Measurements from ENCODE around the gene LIPC.
"Not testable (repeated sequence)": the region's sequence is repeated elsewhere in the genome, so short reads cannot be mapped to it uniquely, and the experiment has no call there.

Gene LIPC

GRCh38 chr15:58590926-58591325 is 159.1 kb downstream of the LIPC start:
- TF ChIP-seq POLR2A (IDR thresholded peaks at IDR 0.05; ENCODE audit: low read depth, low read length): no peak
- DNase-seq (ENCODE audit: insufficient read length, low spot score): no peak
- no peak for FAIRE-seq

GRCh38 chr15:58593870-58594269 is 162.1 kb downstream of the LIPC start:
- DNase-seq (ENCODE audit: insufficient read length, low spot score) (no peak), FAIRE-seq (no peak)

GRCh38 chr15:58594898-58595297 is 163.1 kb downstream of the LIPC start:
- DNase-seq (ENCODE audit: insufficient read length, low spot score): no peak
- no peak for TF ChIP-seq POLR2A (IDR thresholded peaks at IDR 0.05; ENCODE audit: low read depth, low read length)
- no peak for FAIRE-seq

More at GRCh38 chr15:58593870-58594269, 162.1 kb downstream of the LIPC start:
- no peak for TF ChIP-seq POLR2A (IDR thresholded peaks at IDR 0.05; ENCODE audit: low read depth, low read length)

- FAIRE-seq (no peak), DNase-seq (ENCODE audit: insufficient read length, low spot score) (no peak)
- no peak for TF ChIP-seq POLR2A (IDR thresholded peaks at IDR 0.05; ENCODE audit: low read depth, low read length)
Measured at GRCh38 chr15:58595516-58596263, 163.9 kb downstream of the LIPC start.

GRCh38 chr15:58597943-58598828 is 166.4 kb downstream of the LIPC start:
- no peak for TF ChIP-seq POLR2A (IDR thresholded peaks at IDR 0.05; ENCODE audit: low read depth, low read length)
- no peak for FAIRE-seq
- no peak for DNase-seq (ENCODE audit: insufficient read length, low spot score)

- no peak for TF ChIP-seq POLR2A (IDR thresholded peaks at IDR 0.05; ENCODE audit: low read depth, low read length)
- no peak for FAIRE-seq
- no peak for DNase-seq (ENCODE audit: insufficient read length, low spot score)
Measured at GRCh38 chr15:58598829-58599210, 167.0 kb downstream of the LIPC start.

GRCh38 chr15:58602823-58603222 is 171.0 kb downstream of the LIPC start:
- no peak for FAIRE-seq
- no peak for TF ChIP-seq POLR2A (IDR thresholded peaks at IDR 0.05; ENCODE audit: low read depth, low read length)
- DNase-seq (ENCODE audit: insufficient read length, low spot score): no peak

GRCh38 chr15:58603927-58604326 is 172.1 kb downstream of the LIPC start:
- not testable (repeated sequence) for FAIRE-seq; DNase-seq (ENCODE audit: insufficient read length, low spot score)

GRCh38 chr15:58604455-58604923 is 172.7 kb downstream of the LIPC start:
- no peak for DNase-seq (ENCODE audit: insufficient read length, low spot score)
- no peak for TF ChIP-seq POLR2A (IDR thresholded peaks at IDR 0.05; ENCODE audit: low read depth, low read length)
- no peak for FAIRE-seq

GRCh38 chr15:58605931-58606530 is 174.2 kb downstream of the LIPC start:
- no peak for DNase-seq (ENCODE audit: insufficient read length, low spot score)
- no peak for FAIRE-seq
- TF ChIP-seq POLR2A (IDR thresholded peaks at IDR 0.05; ENCODE audit: low read depth, low read length): no peak

- no peak for FAIRE-seq
- TF ChIP-seq POLR2A (IDR thresholded peaks at IDR 0.05; ENCODE audit: low read depth, low read length): no peak
- no peak for DNase-seq (ENCODE audit: insufficient read length, low spot score)
Measured at GRCh38 chr15:58606577-58607080, 174.8 kb downstream of the LIPC start.

- FAIRE-seq (no peak), DNase-seq (ENCODE audit: insufficient read length, low spot score) (no peak)
- no peak for TF ChIP-seq POLR2A (IDR thresholded peaks at IDR 0.05; ENCODE audit: low read depth, low read length)
Measured at GRCh38 chr15:58608129-58608590, 176.4 kb downstream of the LIPC start.

GRCh38 chr15:58608711-58609110 is 176.9 kb downstream of the LIPC start:
- no peak for FAIRE-seq

More at GRCh38 chr15:58608711-58609110, 176.9 kb downstream of the LIPC start:
- DNase-seq (ENCODE audit: insufficient read length, low spot score): no peak
- TF ChIP-seq POLR2A (IDR thresholded peaks at IDR 0.05; ENCODE audit: low read depth, low read length): no peak
